Progenitor cell of endocrine pancreas (in vitro differentiated cells): ENCODE results near the gene PCDH1. TPM values are rescaled to one million over a fixed set of nuclear protein-coding genes. Genes with fewer than 3 reads are reported as not detected.

Experiments used
- DNase-seq: peaks from one replicate; pipeline ENCODE4 v3.0.0; 2021; ENCODE audit warnings: low spot score; ENCODE audit not compliant: unreplicated experiment
- H3K27ac Mint-ChIP-seq: 2 replicates; pipeline ENCODE4 v1.8.0; 2021; ENCODE audit warnings: mild to moderate bottlenecking, moderate library complexity, mixed read lengths
- H3K27me3 Mint-ChIP-seq: 2 replicates; pipeline ENCODE4 v1.8.0; 2021; ENCODE audit warnings: mixed read lengths
- H3K36me3 Mint-ChIP-seq: 2 replicates; pipeline ENCODE4 v1.8.0; 2022; ENCODE audit warnings: mixed read lengths; ENCODE audit not compliant: insufficient read depth
- H3K4me1 Mint-ChIP-seq: 2 replicates; pipeline ENCODE4 v1.8.0; 2021; ENCODE audit warnings: low read depth, mixed read lengths
- H3K4me3 Mint-ChIP-seq: 2 replicates; pipeline ENCODE4 v1.8.0; 2021; ENCODE audit warnings: low read depth, mild to moderate bottlenecking, moderate library complexity, mixed read lengths
- H3K9me3 Mint-ChIP-seq: 2 replicates; pipeline ENCODE4 v1.8.0; 2021; ENCODE audit warnings: low read depth, mixed read lengths
- total RNA-seq: library from RNA; stranded (reverse); gene quantifications from 2 replicates; pipeline ENCODE4 v1.2.1, GENCODE V29; 2021
- TF ChIP-seq, protein P1 (sequence below): fragments of 200-600 bp; sonication (generic); IDR thresholded peaks from one replicate; pipeline ENCODE4 v1.5.0; 2021; ENCODE audit warnings: antibody characterized with exemption, mild to moderate bottlenecking; ENCODE audit not compliant: unreplicated experiment

Gene PCDH1
- total RNA-seq, 1 donor from 2014 or later: 6.3 TPM

DNA sequence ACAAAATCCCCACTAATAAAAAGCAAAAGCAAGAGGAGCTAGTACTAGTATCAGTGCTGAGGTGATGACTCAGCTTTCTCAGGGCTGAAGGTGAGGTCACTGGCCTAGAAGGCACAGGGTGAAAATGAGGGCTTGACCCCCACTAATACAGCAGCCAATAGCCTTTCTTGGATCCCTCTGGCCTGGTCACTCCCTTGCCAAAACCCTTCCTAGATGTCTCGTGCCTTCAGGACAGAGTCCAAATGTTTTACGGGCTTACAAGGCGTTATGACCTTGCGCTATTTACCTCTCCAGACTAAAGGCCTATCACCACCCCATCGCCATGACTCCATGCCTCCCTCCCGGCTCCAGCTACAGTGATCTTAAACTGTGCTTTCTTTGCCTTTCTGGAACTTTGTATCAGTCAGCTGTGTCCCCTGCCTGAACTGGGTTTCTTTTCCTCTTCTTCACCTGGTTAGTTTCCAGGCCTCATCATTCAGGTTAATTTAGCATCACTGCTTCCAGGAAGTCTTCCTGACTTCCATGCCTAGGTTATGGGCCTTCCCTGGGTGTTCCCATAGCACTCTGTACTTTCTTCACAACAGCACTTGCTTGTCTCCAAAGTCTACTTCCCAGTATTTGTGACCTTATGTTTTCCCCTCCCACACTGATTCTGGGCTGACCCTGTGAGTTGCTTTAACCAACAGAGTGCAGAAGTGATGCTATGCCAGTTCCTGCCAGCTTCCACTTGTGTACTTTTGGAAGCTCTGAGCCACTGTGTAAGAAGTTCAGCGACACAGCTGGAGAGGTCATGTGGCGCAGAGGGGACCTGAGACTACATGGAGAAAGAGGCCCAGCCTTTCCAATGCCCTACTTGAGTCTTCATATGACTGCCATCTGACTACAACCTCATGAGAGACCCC lies 41.3 kb upstream of the PCDH1 start:
- peaks cover 1% of the 10 kb centered on the region for H3K36me3 Mint-ChIP-seq
- no peak overlapping the region for H3K4me3 Mint-ChIP-seq
- H3K4me1 Mint-ChIP-seq: peaks cover 6% of the 10 kb centered on the region
- H3K9me3 Mint-ChIP-seq: no peaks in the 10 kb centered on the region
- no peak overlapping the region for H3K27ac Mint-ChIP-seq
- TF ChIP-seq, protein P1, sequence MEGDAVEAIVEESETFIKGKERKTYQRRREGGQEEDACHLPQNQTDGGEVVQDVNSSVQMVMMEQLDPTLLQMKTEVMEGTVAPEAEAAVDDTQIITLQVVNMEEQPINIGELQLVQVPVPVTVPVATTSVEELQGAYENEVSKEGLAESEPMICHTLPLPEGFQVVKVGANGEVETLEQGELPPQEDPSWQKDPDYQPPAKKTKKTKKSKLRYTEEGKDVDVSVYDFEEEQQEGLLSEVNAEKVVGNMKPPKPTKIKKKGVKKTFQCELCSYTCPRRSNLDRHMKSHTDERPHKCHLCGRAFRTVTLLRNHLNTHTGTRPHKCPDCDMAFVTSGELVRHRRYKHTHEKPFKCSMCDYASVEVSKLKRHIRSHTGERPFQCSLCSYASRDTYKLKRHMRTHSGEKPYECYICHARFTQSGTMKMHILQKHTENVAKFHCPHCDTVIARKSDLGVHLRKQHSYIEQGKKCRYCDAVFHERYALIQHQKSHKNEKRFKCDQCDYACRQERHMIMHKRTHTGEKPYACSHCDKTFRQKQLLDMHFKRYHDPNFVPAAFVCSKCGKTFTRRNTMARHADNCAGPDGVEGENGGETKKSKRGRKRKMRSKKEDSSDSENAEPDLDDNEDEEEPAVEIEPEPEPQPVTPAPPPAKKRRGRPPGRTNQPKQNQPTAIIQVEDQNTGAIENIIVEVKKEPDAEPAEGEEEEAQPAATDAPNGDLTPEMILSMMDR: no peak
- H3K27me3 Mint-ChIP-seq: peaks cover 34% of the 10 kb centered on the region
- no peak for DNase-seq

DNA sequence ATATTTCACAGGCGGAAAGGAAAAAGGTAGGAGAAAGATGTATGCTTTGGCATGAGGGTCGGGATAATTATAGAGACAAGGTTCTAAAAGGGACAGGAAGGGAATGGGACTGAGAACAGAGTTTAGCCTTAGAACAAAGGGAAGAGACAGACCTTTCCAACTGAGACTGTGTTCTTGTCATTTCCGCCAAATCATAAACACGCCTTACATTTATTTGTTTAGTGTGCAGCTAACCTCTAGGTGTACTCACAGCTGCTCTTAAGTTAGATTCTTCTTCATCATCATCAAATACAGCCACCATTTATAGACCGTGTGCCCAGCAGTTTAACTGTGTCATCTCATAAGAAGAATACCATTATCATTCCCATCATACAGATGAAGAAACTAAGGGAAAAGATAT lies 39.5 kb upstream of the PCDH1 start:
- TF ChIP-seq, protein P1: no peak
- H3K36me3 Mint-ChIP-seq: no peaks in the 10 kb centered on the region
- no peaks in the 10 kb centered on the region for H3K9me3 Mint-ChIP-seq
- peaks cover 3% of the 10 kb centered on the region for H3K4me1 Mint-ChIP-seq
- no peak overlapping the region for H3K4me3 Mint-ChIP-seq
- H3K27ac Mint-ChIP-seq: no peak overlapping the region
- peaks cover 46% of the 10 kb centered on the region for H3K27me3 Mint-ChIP-seq
- no peak for DNase-seq

DNA sequence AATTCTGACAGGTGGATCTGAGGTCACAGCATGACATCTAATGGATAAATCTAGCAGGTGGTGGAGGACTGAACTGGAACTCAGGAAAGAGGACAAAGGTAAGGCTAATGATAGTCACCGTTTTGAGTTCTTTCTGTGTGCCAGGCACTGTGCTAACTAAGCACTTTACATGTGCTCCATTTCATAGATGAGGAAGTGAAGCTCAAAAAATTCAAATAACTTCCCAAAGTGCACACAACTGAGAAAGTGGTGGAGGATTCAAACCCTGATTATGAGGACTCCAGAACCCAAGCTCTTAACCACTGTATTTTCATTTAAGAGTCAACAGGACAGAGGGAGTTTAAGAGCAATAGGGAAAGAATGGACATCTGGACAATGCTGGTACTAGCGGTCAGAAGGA lies 38.3 kb upstream of the PCDH1 start:
- no peaks in the 10 kb centered on the region for H3K9me3 Mint-ChIP-seq
- no peaks in the 10 kb centered on the region for H3K36me3 Mint-ChIP-seq
- peaks cover 2% of the 10 kb centered on the region for H3K4me1 Mint-ChIP-seq
- no peak for DNase-seq
- H3K4me3 Mint-ChIP-seq: no peak overlapping the region
- TF ChIP-seq, protein P1: no peak
- H3K27me3 Mint-ChIP-seq: peaks cover 50% of the 10 kb centered on the region
- H3K27ac Mint-ChIP-seq: no peak overlapping the region

DNA sequence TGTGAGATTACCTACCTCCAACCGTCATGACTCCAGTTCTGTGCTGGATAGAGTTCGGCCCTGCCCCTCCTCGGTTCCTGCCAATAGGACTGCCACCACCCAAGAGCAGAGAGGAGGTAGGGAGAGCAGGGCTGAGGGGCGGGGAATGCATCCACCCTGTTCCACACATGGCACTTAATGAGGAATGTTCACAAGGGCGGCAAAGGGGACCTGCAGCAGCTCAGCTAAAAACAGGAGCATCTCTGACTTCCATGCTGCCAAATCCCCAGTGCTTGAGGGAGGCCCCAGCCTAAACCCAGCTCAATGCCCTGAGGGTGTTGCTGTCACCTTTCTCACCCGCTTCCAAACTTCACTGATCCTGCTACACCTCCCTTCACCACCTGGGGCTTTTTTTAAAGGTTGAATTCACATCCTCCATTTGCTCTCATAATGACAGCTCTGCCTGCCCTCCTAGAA lies 37.7 kb upstream of the PCDH1 start:
- H3K4me3 Mint-ChIP-seq: no peak overlapping the region
- H3K4me1 Mint-ChIP-seq: peaks cover 2% of the 10 kb centered on the region
- no peak overlapping the region for H3K27ac Mint-ChIP-seq
- TF ChIP-seq, protein P1: peak; percentile 21
- H3K9me3 Mint-ChIP-seq: no peaks in the 10 kb centered on the region
- DNase-seq: no peak
- H3K27me3 Mint-ChIP-seq: peaks cover 50% of the 10 kb centered on the region
- H3K36me3 Mint-ChIP-seq: no peaks in the 10 kb centered on the region

DNA sequence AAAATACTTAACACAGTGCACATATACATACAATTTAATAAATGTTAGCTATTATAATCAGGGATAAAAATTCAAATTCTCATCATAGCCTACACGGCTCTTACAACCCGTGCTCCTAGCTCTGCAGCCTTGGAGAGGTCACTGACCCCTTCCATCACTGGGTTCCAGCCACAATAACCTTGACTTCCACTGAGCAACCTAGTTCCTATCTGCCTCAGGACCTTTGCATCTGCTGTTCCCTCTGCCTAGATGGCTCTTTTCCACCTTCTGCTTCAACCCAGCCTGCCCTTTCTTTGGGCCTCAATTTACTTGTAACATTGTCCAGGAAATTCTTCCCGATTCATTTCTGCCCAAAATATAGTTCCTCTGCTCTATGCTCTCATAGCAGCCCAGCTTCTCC lies 36.6 kb upstream of the PCDH1 start:
- Mint-ChIP-seq H3K9me3 (no peaks in the 10 kb centered on the region), H3K36me3 (no peaks in the 10 kb centered on the region), H3K27me3 (peaks cover 50% of the 10 kb centered on the region), H3K4me1 (peaks cover 2% of the 10 kb centered on the region), H3K27ac (no peak overlapping the region), H3K4me3 (peak overlapping the region; percentile 34)
- DNase-seq: no peak
- TF ChIP-seq, protein P1: no peak
